Lung (tissue), 12 donors: Measurements from ENCODE around the gene PTPRN2. TPM values are rescaled to one million over a fixed set of nuclear protein-coding genes. Genes with fewer than 3 reads are reported as not detected.

ENCODE experiments used
- ATAC-seq: fragments of 200-7000 bp; cut with Tn5 transposase; one replicate; pipeline ENCODE4 v1.9.1; 2020; ENCODE audit warnings: moderate number of reproducible peaks; ENCODE audit not compliant: insufficient read depth, low FRiP score
- DNase-seq, 3 donors: peaks; one replicate each; pipeline ENCODE4 v3.0.0-alpha.2; 2013 to 2017
- H3K27ac ChIP-seq, 2 donors: one replicate each; pipeline ENCODE4 v1.5.1; 2013; ENCODE audit warnings: mild to moderate bottlenecking in 2 of 2, moderate library complexity in 2 of 2, control low read depth in 1 of 2, inconsistent platforms in 1 of 2, low read depth in 1 of 2, low read length in 1 of 2
- H3K27me3 ChIP-seq, 3 donors: one replicate each; pipeline ENCODE4 v1.5.1; 2013; ENCODE audit warnings: low read length in 2 of 3; ENCODE audit not compliant: control insufficient read depth in 3 of 3, insufficient read depth in 3 of 3
- H3K36me3 ChIP-seq, 4 donors: one replicate each; pipeline ENCODE4 v1.5.1; 2013; ENCODE audit warnings: low read length in 4 of 4, mild to moderate bottlenecking in 1 of 4, moderate library complexity in 1 of 4; ENCODE audit not compliant: control insufficient read depth in 4 of 4, insufficient read depth in 4 of 4
- H3K4me1 ChIP-seq, 5 donors: one replicate each; pipeline ENCODE4 v1.5.1; 2013; ENCODE audit warnings: low read length in 5 of 5, mild to moderate bottlenecking in 2 of 5, moderate library complexity in 1 of 5; ENCODE audit not compliant: control insufficient read depth in 5 of 5, insufficient read depth in 5 of 5
- H3K4me3 ChIP-seq: one replicate; pipeline ENCODE4 v1.5.1; 2013; ENCODE audit warnings: mild to moderate bottlenecking, control low read depth, moderate library complexity
- H3K9ac ChIP-seq, 2 donors: one replicate each; pipeline ENCODE4 v1.5.1; 2013; ENCODE audit warnings: low read length in 2 of 2, control low read depth in 1 of 2; ENCODE audit not compliant: insufficient read depth in 1 of 2
- H3K9me3 ChIP-seq, 4 donors: one replicate each; pipeline ENCODE4 v1.5.1; 2013; ENCODE audit warnings: low read length in 3 of 4, mild to moderate bottlenecking in 1 of 4, moderate library complexity in 1 of 4; ENCODE audit not compliant: control insufficient read depth in 4 of 4, insufficient read depth in 3 of 4
- WGBS, 2 donors: extraction: QIAGEN DNeasy Blood & Tissue Kit; methylation state at CpG; one replicate each; pipeline ENCODE4 v1.1.7; 2013; 5-methylcytosine and 5-hydroxymethylcytosine counted together
- polyA plus RNA-seq, 2 donors: library from polyadenylated mRNA; stranded (reverse); fragments of 200-250 nt; gene quantifications; one replicate each; pipeline ENCODE4 v1.2.1, GENCODE V29; 2013
- total RNA-seq, 2 donors: library from RNA; depleted of rRNA in 1 of 2; stranded (reverse); fragments of >200 nt in 1 of 2; gene quantifications; one replicate each; pipeline ENCODE4 v1.2.1, GENCODE V29; 2014 to 2021
- TF ChIP-seq, protein P1 (sequence below): IDR thresholded peaks from 2 replicates; pipeline ENCODE4 v1.5.1; 2012; ENCODE audit warnings: mild to moderate bottlenecking; ENCODE audit errors: control extremely low read depth, extremely low read depth
- donor health status: control.
- donor health status: control.
- donor health status: Bipolar disorder and iron deficiency.
- donor health status: healthy.
- donor health status: DM: yes; HTN: yes; CAD: no.

Gene PTPRN2
- total and polyA plus RNA-seq, 4 donors = 2.1 to 7.4 (median 4.4) TPM

DNA sequence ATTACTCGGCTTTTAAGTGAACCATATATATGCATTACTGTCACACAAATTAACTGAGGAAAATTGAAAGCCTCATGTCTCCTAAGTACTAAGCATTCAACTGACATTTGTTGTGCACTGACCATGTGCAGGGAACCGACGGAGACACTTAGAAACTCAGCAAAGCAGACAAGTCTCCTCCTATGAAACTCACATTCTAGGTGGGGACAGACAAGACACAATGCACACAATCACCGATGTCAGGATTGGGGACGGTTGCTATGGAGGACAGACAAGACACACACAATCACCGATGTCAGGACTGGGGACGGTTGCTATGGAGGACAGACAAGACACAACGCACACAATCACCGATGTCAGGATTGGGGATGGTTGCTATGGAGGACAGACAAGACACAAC lies 134.0 kb downstream of the PTPRN2 start:
- Histone ChIP-seq H3K27me3 (no peaks in the 10 kb centered on the region), H3K9me3 (peaks cover 0 to 7% (median 0%) of the 10 kb centered on the region in 4 donors), H3K27ac (no peak overlapping the region), H3K4me3 (no peak overlapping the region), H3K36me3 (no peaks in the 10 kb centered on the region), H3K4me1 (no peaks in the 10 kb centered on the region), H3K9ac (no peak overlapping the region)
- ATAC-seq (no peak), DNase-seq (no peak)
- WGBS, 2 donors = 85 to 90% methylated on average over 6 to 9 of the region's 9 CpGs
- TF ChIP-seq, protein P1, sequence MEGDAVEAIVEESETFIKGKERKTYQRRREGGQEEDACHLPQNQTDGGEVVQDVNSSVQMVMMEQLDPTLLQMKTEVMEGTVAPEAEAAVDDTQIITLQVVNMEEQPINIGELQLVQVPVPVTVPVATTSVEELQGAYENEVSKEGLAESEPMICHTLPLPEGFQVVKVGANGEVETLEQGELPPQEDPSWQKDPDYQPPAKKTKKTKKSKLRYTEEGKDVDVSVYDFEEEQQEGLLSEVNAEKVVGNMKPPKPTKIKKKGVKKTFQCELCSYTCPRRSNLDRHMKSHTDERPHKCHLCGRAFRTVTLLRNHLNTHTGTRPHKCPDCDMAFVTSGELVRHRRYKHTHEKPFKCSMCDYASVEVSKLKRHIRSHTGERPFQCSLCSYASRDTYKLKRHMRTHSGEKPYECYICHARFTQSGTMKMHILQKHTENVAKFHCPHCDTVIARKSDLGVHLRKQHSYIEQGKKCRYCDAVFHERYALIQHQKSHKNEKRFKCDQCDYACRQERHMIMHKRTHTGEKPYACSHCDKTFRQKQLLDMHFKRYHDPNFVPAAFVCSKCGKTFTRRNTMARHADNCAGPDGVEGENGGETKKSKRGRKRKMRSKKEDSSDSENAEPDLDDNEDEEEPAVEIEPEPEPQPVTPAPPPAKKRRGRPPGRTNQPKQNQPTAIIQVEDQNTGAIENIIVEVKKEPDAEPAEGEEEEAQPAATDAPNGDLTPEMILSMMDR = no peak

DNA sequence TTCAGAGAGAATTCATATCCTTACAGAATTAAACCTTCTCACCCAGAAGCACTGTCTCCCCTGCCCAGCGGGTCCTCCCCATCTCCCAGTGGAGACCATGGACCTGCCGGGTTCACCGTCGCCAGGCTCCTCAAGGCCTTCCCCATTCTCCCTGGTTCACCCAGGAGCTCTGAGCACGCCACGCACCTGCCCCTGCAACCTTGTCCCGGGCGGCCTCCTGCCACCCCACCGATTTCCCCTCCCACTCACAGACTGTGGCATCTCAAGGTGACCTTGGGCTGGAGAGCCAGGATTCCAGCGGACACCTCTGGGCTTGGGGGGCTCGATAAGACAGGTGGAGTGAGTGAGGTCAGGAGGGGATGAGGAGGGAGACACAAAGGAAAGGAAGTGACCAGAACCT lies 135.3 kb downstream of the PTPRN2 start:
- no peak for ATAC-seq
- H3K27ac ChIP-seq = no peak overlapping the region
- TF ChIP-seq, protein P1 = no peak
- WGBS, 2 donors = 90 to 91% methylated on average over 11 of the region's 11 CpGs
- no peaks in the 10 kb centered on the region for H3K27me3 ChIP-seq
- H3K4me3 ChIP-seq = no peak overlapping the region
- H3K9me3 ChIP-seq = peaks cover 0 to 7% (median 0%) of the 10 kb centered on the region in 4 donors
- no peaks in the 10 kb centered on the region for H3K36me3 ChIP-seq
- no peaks in the 10 kb centered on the region for H3K4me1 ChIP-seq
- DNase-seq = no peak
- no peak overlapping the region for H3K9ac ChIP-seq

DNA sequence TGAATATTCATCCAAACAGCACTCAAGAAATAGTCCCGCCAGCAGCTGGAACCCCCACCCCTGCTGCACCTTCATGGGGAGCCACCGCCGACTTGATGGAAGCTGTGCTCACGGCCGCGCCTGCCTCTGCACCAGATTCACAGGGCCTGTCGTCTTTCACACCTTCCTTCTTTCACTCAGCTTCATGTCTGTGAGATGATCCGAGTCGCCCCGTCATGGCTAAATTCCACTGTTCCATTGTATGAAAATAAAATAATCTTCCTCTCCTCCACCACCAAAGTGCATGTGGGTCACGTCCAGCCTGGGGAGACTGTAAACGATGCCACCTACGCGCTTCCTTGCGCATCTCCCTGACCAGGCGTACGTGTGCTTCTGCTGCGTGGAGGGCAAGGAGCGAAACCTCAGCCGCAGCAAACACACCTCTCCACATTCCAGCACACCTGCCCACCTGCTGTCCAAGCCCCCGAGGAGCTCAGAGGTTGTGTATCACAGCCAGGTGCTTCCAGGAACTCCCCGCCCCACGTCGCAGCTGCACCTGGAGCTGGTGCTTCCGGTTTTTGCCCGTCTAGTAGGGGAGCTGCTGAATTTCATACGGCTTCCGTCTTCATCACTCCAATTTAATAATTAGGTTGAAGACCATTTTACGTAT lies 137.0 kb downstream of the PTPRN2 start:
- ATAC-seq (no peak), DNase-seq (no peak)
- Histone ChIP-seq H3K4me1 (no peaks in the 10 kb centered on the region), H3K9me3 (peaks cover 0 to 7% (median 0%) of the 10 kb centered on the region in 4 donors), H3K36me3 (no peaks in the 10 kb centered on the region), H3K27ac (no peak overlapping the region), H3K9ac (no peak overlapping the region), H3K4me3 (no peak overlapping the region), H3K27me3 (no peaks in the 10 kb centered on the region)
- TF ChIP-seq, protein P1 = no peak
- 72 to 80% methylated on average over 29 of the region's 29 CpGs for WGBS, 2 donors

DNA sequence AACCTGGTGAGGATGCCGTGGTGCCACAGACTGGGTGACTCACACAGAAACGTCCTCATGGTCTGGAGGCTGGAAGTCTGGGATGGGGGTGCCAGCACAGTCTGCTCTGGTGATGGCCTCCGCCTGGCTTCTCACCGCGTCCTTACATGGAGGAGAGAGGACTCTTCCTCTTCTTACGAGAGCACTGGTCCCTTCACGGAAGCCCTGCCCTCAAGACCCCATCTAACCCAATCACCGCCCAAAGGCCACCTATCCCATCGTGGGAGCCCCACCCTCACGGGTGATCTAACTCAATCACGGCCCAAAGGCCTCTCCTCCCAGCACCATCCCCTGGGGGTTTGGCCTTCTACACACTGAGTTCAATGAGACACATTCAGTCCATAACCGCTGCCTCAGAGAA lies 137.7 kb downstream of the PTPRN2 start:
- Histone ChIP-seq H3K9ac (no peak overlapping the region), H3K27ac (no peak overlapping the region), H3K36me3 (no peaks in the 10 kb centered on the region), H3K9me3 (peaks cover 0 to 7% (median 0%) of the 10 kb centered on the region in 4 donors), H3K4me3 (no peak overlapping the region), H3K4me1 (no peaks in the 10 kb centered on the region), H3K27me3 (no peaks in the 10 kb centered on the region)
- 89 to 93% methylated on average over 12 of the region's 12 CpGs for WGBS, 2 donors
- TF ChIP-seq, protein P1 = no peak
- DNase-seq = no peak
- no peak for ATAC-seq
